ENCODE data around the gene GPR132. TPM values are rescaled to one million over a fixed set of nuclear protein-coding genes. Genes with fewer than 3 reads are reported as not detected.
"Not testable (repeated sequence)": the region's sequence is repeated elsewhere in the genome, so short reads cannot be mapped to it uniquely, and the experiment has no call there.

Gene GPR132
- polyA plus RNA-seq, 2 of the 4 experiments (the other 2 are of a cell fraction): 0.18 to 0.19 TPM

GRCh38 chr14:105066240-105067071 is 1.2 kb upstream of the GPR132 start:
- ChIA-PET CTCF (interaction anchor here (1.1 to 3.7 kb wide), 7 partner anchors 19 to 93 kb away, joined by 3 to 24 read pairs (median 4); no protein-coding TSS in a partner anchor), POLR2A (no interaction called here)
- Histone ChIP-seq H3K4me1 (peaks cover 22% of the 10 kb centered on the region), H3K4me2 (no peak overlapping the region), H3K27ac (peak overlapping the region in 1 of 2 experiments; percentile 67; a peak in 2 of 6 replicates), H3K9me3 (no peaks in the 10 kb centered on the region), H3K4me3 (no peak overlapping the region)
- DNase-seq (ENCODE audit: low read depth in 1 of 2, low spot score in 1 of 2) (no peak), FAIRE-seq (no peak), ATAC-seq (peak in 1 of 2 experiments; percentile 5; a peak in 2 of 6 replicates)
- WGBS (ENCODE audit: missing lambda C conversion rate): 92% methylated on average over 17 of the region's 28 CpGs
- TF ChIP-seq RAD21 (conservative IDR thresholded peaks at IDR 0.05 in 1 of 2, IDR thresholded peaks at IDR 0.05 in 1 of 2) (0 out of 5 replicates have a peak, but pooled peaks of 1 of the 2 experiments have one; percentile 8), MAZ (IDR thresholded peaks at IDR 0.05; ENCODE audit: borderline replicate concordance, low read depth, low read length) (no peak)

GRCh38 chr14:105064721-105065143 is 498 bp downstream of the GPR132 start:
- no peak for TF ChIP-seq NFE2L2 (conservative IDR thresholded peaks at IDR 0.05; ENCODE audit: low read length)
- no peak for TF ChIP-seq FOSL2 (IDR thresholded peaks at IDR 0.05)
- TF ChIP-seq FOSL2 (CRISPR knock-in tag; IDR thresholded peaks at IDR 0.05): peak; percentile 33; the same call in 1 of the 2 replicates
- TF ChIP-seq FOXS1 (CRISPR knock-in tag; IDR thresholded peaks at IDR 0.05): no peak
- no peak for TF ChIP-seq RNF2 (IDR thresholded peaks at IDR 0.05; ENCODE audit: borderline replicate concordance, low read depth)
- TF ChIP-seq JUNB (IDR thresholded peaks at IDR 0.05): no peak
- no peak for TF ChIP-seq JUN (IDR thresholded peaks at IDR 0.05)
- TF ChIP-seq RFX5 (IDR thresholded peaks at IDR 0.05): no peak
- no peak for TF ChIP-seq FOSB (CRISPR knock-in tag; IDR thresholded peaks at IDR 0.05)
- TF ChIP-seq ZNF302 (CRISPR knock-in tag; IDR thresholded peaks at IDR 0.05): no peak
- no peak overlapping the region for H3K4me3 ChIP-seq
- WGBS (ENCODE audit: missing lambda C conversion rate): 77% methylated on average over 12 of the region's 12 CpGs
- ChIA-PET POLR2A (no interaction called here), CTCF (interaction anchor here (1.3 to 3.7 kb wide), 4 partner anchors 10 to 76 kb away, joined by 3 to 24 read pairs (median 7); no protein-coding TSS in a partner anchor)
- no peak for FAIRE-seq
- H3K4me2 ChIP-seq: peak overlapping the region; percentile 46; the same call in 2 of the 3 replicates
- H3K9me3 ChIP-seq: no peaks in the 10 kb centered on the region
- no peak for DNase-seq (ENCODE audit: low read depth in 1 of 2, low spot score in 1 of 2)
- peak overlapping the region in 1 of 2 experiments; percentile 67; a peak in 3 of 6 replicates for H3K27ac ChIP-seq
- peak; percentile 21 to 55; a peak in 4 of 6 replicates for ATAC-seq
- H3K4me1 ChIP-seq: peaks cover 15% of the 10 kb centered on the region

- H3K4me3 ChIP-seq: no peak overlapping the region
- no peak overlapping the region; a peak in 1 of 6 replicates for H3K27ac ChIP-seq
- FAIRE-seq (no peak), ATAC-seq (no peak), DNase-seq (ENCODE audit: low read depth in 1 of 2, low spot score in 1 of 2) (no peak)
- ChIA-PET POLR2A (no interaction called here), CTCF (interaction anchor here (1.3 to 8.1 kb wide), 4 partner anchors 11 to 75 kb away, joined by 3 to 88 read pairs (median 7); no protein-coding TSS in a partner anchor)
- H3K4me1 ChIP-seq: peaks cover 14% of the 10 kb centered on the region
- WGBS (ENCODE audit: missing lambda C conversion rate): 95% methylated on average over 10 of the region's 10 CpGs
- TF ChIP-seq RCOR1 (IDR thresholded peaks at IDR 0.05; ENCODE audit: low read depth, low read length) (no peak), POLR2AphosphoS2 (conservative IDR thresholded peaks at IDR 0.05; ENCODE audit: low read length) (no peak), MAFK (IDR thresholded peaks at IDR 0.05; ENCODE audit: partially characterized antibody) (no peak), BCL3 (IDR thresholded peaks at IDR 0.05) (no peak), MYC (IDR thresholded peaks at IDR 0.05; ENCODE audit: borderline replicate concordance, low read length) (no peak), TFCP2L1 (CRISPR knock-in tag; IDR thresholded peaks at IDR 0.05) (no peak), REST (IDR thresholded peaks at IDR 0.05) (no peak), SMC3 (IDR thresholded peaks at IDR 0.05) (no peak), JUN (IDR thresholded peaks at IDR 0.05) (no peak), HOXB13 (CRISPR knock-in tag; IDR thresholded peaks at IDR 0.05; ENCODE audit: low read depth) (no peak), PHF8 (IDR thresholded peaks at IDR 0.05; ENCODE audit: borderline replicate concordance, low read depth) (no peak), NR3C1 (IDR thresholded peaks at IDR 0.05) (no peak), NFE2L2 (conservative IDR thresholded peaks at IDR 0.05; ENCODE audit: low read length) (no peak)
- H3K9me3 ChIP-seq: no peaks in the 10 kb centered on the region
- H3K4me2 ChIP-seq: no peak overlapping the region
Measured at GRCh38 chr14:105064001-105064400, 1.2 kb downstream of the GPR132 start.

- CTCF ChIA-PET: interaction anchor here (1.3 to 8.1 kb wide), 5 partner anchors 10 to 74 kb away, joined by 3 to 88 read pairs (median 6); no protein-coding TSS in a partner anchor
- not testable (repeated sequence) for ATAC-seq
Measured at GRCh38 chr14:105063506-105063905, 1.7 kb downstream of the GPR132 start.

More at GRCh38 chr14:105063506-105063905, 1.7 kb downstream of the GPR132 start:
- POLR2A ChIA-PET; H3K9me3 ChIP-seq; H3K27ac ChIP-seq; DNase-seq (ENCODE audit: low read depth in 1 of 2, low spot score in 1 of 2); H3K4me3 ChIP-seq; H3K4me2 ChIP-seq; FAIRE-seq: not testable (repeated sequence)
- peaks cover 14% of the 10 kb centered on the region for H3K4me1 ChIP-seq
- WGBS (ENCODE audit: missing lambda C conversion rate): 87% methylated on average over 10 of the region's 10 CpGs

All from A549 (cell line).